ENCODE data around the gene CACNA2D2.

Gene CACNA2D2

DNA sequence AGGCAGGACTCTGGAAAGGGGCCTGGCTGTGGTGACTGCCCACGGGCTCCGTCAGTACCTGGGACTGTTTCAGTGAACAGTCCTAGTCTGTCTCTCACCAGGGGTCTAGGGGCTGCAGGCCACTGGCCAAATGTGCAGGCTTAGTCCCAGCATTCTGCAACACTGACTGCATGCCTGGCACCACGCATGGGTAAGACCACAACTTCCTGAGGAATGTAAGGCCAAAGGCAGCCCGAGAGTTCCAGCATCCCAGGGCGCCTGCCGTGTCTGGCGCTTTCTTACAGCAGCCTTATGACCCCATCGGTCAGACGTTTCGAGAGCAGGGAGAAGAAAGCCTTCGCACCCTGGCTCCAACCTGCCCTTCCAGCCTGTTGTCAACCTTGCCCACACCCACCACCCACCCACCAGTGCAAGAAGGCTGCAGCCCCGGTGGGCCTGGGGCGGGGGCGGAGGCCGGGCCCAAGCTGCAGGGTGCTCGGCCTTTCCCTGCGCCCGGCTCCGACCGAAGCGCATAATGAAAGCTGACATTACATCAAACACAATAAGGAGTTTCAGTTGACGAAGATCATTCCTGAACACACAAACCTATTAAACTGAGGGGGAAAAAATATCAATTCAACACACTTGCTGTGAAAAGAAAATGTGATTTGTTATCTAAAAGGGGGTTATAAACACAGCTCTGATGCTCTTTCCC is 114.6 kb downstream of the CACNA2D2 start:
- no peak for ATAC-seq

DNA sequence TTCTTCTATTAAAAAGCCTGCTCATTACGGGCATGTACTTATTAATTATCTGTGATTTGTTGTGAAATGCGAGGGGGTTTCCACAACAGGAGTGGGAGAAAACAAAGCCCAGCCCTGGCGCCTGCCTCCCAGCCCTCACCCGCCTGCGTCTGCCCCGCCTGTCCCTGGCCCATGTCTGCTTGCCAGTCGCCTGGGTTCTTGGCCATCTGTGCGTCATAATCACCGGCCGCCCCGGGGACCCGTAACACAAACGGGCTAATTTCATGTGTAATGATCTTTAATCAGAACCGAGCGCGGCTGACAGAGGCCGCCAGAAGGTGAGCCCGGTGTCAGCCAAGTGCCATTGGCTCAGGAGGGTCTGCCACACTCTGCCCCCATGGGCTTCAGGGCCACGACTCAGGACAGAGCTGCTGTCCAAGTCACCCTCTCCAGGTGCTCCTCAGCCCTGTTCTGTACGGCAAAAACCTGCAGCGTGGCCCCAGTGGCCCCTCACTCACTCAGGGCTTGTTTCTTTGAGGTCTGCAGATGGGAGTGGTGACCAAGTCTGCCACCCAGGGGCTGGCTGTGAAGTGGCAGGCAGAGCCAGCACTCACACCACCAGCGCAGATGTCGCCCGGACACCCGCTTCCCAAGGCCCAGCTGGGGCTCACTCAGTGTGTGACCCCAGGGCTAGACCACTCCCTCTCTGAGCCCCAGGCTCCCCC is 115.3 kb downstream of the CACNA2D2 start:
- no peak for ATAC-seq

DNA sequence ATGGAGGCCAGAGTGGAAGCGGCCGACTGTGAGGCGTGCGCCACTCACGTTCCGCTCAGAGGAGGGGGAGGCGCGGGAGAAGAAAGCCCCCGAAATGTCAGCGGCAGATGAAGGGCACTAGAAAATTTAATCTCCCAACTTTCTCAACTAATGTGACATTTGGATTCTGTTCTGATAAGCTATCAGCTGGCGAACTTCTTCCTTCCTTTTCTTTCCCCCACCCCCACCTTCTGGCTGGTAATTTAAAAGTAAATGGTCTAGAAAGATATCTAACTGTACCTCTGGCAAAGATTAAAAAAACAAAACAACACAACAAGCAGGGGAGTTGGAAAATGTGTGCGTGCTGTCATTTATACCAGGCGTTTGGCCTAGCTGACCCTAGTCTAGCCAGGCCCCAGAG is 117.7 kb downstream of the CACNA2D2 start:
- ATAC-seq = no peak

DNA sequence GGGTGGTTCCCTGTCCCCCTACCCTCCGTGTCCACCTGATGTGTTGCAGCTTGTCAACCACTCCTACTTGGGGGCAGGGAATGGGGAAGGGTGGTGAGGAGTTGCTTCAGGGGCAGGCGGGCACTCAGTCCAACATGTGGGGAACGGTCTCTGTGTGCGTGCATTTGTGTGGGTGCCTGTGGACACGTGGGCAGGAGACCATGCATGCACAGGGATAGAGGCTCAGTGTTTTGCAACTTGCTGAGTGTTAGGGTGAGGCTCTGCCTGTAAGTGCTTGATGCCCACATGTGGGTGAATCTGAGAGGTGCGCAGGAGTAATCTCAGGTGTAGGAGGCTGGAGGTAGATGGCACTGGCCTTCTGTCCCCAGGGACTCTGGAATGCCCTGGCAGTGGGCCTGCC is 119.7 kb downstream of the CACNA2D2 start:
- no peak for ATAC-seq

DNA sequence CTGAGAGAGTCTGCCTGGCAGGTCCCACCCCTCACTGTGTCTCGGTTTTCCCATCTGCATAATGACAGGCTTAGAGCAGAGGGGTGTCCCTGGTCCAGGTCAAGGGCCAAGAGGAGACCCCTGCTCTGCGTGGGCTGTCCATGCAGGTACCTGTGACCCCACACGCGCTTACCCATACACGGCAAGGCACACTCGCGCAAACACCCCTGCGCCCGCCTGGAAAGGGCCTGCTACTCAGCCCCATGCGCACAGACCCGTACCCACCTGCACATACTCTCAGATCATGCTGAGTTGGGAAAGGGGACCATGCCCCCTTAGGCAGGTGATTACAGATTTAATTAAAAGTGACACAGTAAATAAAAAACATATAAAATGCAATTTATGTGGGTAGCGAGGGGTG is 120.7 kb downstream of the CACNA2D2 start:
- no peak for ATAC-seq

DNA sequence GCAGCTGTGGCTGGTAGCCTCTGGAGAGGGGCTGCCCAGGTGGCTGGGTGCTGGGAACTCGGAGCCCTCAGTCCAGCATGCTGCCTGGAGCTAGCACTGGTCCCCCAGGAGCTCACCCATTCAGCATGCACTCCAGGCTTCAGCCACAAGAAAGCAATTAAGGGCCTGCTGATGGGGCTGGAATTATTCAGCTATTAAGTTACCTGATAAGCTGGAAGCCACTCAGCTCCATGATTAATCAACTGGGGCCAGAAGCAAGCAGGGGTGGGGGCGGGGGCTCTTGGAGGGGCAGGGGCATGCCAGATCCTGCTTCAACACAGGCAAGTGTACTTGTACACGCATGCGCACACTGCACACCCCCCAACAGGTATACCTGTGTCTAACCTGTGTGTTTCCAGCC is 122.1 kb downstream of the CACNA2D2 start:
- ATAC-seq = no peak

DNA sequence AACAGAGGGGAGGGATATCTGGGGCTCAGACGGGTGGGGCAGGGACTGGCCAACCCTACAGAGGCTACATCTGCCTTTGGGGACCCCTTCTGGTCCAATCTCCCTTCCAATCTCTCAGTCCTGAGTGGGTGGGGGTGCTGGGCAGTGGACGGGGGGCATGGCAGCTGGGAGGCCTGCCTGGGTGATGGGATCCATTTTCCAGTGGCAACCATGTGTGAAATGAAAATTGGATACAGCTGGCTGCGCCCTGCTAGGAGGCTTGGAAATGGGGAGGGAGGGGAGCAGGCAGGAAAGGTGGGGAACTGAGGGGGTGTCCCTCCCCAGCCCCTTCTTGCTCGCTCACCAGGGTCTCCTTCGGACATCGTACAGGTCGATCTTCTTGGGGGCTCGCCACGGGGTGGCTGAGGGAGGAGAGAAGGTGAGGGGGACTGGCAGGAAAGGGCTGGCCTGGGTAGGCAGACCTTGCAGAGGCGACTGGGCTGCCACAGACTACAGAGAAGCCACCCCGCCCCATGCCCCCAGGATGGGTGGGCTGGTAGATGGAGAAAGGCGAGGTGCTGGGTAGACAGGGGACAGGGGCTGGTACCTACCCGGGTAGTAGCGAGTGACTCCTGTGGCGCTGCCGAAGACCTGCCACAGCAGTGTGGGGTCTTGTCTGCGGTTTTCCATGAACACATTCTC is 122.9 kb downstream of the CACNA2D2 start:
- no peak for ATAC-seq

DNA sequence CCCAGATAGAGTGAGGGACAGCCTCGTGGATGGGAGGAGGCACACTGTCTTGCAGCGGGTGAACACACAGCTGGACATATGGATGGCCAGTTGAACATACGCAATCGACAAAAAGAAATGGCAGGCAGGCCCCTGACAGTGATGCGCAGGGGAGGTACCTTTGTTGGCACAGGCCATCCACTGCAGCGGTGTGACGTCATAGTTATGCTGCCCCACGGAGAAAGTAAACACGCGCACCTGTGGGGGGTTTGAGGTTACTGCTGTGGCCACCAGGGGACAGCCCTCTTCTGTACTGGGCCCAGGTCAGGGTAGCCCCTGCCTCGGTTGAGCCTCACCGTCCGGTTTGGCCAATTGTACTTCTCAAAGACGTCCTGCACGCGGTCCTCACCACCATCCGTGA is 124.7 kb downstream of the CACNA2D2 start:
- no peak for ATAC-seq

DNA sequence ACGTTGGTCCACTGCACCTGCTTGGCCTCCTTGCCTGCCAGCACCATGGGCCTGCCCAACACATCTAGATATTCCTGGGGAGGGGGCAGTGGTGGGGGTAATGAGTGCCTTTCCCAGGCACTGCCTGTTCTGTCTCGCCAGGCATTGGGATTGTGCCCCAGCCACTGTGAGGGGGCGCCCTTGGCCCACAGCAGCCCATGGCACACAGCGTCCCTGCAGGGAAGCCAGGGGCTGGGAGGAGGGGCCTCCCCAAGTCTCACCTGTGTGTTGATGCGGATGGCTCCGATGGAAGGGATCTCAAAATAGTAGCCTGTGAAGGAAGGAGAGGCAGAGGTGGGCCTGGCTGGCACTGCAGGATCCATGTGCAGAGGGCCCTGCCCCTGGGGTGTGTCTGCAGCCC is 125.4 kb downstream of the CACNA2D2 start:
- no peak for ATAC-seq

DNA sequence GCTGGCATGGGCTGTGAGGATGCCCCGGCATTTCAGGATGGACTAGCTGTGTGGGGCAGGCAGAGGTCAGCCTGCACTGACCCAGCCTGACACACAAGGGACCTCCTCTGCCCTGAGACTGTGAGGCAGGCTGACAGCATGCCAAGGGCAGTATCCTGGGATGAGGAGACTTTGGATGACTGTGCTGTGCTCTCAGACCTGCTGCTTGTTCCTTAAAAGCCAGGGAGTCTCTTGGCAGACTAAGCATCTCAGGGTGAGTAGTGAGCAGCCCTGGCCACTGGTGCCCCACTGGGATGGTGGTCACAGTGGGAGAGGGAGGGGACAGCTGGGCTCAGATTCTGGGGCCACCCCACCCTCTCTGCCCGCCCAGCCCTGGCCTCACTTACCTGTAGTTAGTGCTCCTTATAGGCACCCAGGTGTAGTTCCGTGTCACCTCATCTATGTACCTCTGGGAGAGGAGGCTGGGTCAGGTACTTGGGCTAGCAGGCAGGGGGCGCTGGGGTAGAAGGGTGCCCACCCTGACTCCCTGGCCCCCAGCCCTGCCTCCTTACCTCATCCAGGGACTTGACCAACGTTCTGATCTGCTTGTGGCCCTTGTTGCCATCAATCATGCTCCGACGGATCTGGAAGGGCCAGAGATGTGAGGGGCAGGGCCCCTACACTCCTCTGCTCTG is 128.0 kb downstream of the CACNA2D2 start:
- ATAC-seq = no peak

DNA sequence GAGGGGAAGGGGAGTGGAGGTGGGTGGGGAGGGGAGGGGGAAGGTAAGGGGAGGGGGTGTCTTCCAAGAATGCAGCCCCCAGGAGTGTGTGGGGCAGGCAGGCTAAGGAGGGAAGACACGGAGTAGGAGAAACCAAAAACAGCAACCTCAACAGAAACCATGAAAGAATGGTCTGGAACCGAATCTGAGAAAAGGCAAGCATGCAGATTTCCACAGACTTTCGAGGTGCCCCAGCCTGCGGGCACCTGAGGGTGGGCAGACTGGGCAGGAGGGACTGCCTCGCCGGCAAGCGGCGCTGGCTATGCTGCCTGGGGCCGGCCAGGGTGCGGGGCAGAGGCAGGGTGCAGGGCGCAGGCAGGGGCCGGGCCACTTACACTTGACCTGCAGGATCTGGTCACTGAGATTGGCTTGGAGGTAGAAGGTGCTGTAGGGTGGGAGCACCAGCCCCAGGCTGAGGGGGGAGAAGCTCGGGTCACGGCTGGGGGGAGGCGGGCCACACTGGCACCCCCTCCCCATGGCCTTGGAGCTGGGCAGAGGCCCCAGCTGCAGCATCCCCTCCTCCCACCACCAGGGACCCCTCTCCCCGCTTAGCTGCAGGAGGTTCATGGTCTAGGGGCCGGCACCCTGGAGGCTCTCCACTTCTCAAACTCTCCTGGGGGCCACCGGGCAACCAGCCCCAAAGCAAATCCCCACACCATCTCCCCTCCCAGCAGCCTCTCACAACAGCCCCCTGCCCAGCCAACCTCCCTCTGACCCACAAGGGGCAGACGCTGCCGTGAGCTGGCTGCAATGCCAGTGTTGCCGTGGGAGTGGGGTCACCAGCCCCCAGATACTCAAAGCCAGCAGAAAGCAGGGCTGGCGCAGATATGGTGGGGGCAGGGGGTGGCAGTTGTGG is 128.8 kb downstream of the CACNA2D2 start:
- no peak for ATAC-seq

DNA sequence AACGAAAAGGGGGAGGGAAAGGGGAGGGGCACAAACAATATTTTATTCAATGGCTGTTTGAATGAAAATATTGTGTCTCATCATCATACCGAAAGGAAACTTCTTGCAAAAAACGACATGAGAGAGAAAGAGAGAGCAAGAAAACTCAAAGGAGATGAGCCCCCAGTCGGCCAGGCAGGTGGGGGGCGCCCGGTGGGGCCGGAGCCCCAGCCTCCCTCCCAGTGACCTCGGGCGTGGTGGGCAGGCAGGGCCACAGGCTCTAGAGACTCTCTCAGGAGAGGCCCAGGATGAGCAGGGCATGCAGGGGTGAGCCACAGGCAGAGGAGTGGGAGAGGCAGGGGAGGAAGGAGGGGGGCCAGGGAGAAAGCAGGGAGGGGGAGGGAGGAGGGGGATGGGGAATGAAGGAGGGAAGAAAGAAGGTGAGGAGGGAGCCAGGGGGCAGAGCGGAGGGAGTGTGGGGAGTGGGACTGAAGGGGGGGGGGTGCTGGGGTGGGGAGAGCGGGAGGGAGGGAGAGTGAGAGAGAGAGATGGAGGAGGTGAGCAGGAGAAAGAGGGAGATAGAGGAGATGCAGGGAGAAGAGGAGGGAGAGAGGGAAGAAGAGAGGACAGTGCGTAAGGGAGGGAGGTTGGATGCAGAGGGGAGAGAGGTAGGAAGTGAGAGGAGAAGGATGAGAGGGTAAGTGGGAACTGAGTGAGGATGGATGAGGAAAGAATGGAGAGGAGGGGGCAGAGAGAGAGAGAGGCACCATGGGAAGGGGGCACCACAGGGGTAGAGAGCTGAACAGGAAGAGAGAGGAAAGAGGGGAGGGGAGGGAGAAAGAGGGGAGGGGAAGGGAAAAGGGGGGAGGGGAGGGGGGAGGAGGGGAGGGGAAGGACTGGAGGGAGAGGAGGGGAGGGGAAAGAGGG is 130.0 kb downstream of the CACNA2D2 start:
- no peak for ATAC-seq

DNA sequence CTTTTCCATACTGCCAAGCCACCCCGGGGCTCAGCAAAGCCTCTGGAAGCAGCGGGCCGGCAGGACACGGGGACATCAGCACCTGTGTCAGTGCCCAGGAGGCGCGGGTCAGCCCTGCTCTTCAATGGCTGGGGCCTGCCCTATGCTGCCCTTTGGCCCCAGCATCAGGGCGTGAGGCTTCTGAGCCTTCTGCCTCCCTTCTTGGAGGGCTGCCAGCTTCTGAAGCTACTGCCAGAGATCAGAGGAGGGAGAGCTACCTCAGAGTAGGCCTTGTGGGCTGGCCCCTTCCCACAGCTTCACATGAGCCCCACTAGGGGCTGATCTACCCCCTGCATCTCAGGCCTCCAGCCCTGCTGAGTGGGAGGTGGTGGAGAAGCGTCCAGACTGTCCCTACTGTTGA is 131.1 kb downstream of the CACNA2D2 start:
- ATAC-seq = no peak

DNA sequence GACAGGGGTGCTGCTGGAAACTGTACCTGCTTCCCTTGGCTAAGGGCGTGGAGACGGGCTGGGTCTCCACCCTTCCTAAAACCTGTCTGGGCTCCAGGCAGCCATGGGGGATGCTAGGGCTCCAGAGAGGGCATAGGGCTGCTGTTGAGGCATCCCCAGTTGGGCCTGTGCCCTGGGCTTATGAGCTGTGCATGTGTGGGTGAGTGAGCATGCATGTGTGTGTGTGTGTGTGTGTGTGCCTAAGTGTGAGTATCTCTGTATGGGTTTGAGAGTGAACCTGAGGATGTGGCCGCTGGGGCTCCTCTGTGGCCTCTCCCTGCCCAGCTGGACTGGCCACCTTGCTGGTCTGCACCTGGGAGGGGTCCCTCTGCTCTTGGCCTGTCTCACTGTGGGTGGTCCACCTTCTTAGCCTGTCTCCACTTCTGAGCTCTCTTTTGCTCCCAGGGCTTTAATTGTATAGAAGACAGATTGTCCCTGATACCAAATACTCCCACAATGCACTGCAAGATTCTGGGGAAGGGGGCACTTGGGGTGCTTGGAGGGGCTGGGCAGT is 132.2 kb downstream of the CACNA2D2 start:
- no peak for ATAC-seq

DNA sequence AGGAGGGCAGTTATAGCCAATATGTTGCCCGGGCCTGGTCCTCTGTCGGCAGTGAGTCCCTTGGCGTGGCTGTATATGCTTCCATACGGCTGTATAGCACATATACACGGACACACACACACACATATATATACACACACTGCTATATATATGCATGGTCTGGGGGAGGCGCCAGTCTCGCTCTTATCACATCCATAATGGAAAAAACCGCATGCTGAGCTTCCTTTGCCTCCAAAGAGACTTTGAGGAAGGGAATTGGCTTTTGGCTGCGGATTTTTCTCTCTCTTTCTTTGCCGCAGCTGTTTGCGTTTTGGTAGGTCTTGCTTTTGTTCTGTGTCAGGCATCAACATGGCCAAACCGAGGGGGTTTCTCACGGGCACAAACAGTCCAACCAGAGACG is 132.8 kb downstream of the CACNA2D2 start:
- ATAC-seq = no peak

DNA sequence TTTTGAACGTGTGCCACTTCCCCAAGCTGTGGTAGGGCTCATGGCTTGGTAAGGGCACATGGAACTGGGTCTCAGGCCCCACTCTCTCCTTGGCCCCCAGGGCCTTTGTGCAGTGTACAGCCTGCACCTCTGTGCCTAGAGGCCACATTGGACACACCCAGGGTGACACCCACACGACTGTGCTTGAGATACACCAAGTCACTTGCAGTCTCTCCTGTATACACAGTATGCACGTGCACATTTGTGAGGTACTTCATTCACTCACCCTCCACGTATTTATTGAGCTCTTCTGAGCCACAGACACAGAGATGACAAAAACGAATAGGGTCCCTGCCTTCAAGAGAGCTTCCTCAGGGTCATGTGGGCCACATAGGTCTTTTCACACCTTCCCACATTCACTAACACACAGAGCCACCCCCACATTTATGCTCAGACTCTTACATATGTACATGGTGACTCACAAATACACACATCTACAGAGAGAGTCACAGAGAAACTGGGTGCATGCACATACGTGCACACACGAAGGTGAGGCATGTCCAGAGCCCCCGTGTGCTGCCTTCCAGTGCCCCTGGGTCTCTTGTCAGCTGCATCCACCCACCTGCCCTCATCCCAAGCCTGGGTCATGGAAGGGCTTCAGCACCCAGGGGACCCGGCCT is 134.3 kb downstream of the CACNA2D2 start:
- no peak for ATAC-seq

DNA sequence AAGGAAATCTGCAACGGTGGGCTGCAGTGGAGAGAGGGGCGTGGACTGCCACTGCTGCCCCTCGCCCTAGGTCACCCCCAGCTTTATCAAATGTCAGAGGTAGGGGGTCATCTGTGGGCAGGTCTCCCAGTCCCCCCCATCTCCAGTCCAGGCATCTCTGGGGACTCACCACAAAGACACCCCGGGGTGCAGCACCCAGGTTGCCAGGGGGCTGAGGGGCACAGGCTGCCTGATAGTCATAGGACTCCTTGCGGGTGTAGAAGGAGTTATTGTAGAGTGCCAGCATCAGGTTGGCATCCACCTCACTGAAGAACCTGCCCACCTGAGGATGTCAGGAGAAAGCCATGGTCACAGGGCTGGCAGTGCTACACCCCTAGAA is 137.6 kb downstream of the CACNA2D2 start:
- no peak for ATAC-seq

DNA sequence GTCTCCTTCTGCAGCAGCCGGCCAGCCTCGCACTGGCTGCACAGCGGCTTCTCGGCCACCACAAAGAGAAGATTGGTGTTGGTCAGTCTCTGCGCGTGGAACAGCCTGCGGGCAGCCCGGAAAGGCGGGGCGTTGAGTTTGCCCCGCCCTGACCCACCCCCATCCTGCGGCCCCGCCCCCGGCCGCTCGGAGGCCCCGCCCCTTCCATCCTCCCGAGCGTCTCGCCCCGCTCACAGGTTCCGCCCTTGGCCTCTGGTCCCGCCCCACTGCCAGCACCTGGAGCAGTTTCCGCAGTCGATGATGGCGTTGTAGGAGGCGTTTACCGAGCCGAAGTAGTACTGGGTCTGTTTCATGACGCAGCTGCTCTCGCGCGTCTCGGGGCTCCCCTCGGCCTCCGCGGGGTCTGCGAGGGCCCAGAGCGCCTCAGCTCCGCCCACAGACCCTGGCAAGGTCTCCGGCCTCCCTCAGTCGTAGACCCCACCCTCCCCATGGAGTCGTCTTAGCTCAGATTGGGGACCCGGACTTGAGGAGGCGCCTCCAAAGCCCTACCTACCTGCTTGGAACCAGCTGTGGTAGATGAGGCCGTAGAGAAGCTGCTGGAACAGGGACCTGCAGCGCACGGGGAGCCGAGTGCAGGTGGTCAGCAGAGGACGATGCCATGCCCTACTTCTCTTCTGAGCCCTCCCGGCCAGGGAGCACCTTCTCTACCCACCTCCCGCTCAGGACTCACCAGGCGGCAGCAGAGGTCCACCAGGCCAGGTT is 138.2 kb downstream of the CACNA2D2 start:
- peak; percentile 97 to 98 for ATAC-seq

DNA sequence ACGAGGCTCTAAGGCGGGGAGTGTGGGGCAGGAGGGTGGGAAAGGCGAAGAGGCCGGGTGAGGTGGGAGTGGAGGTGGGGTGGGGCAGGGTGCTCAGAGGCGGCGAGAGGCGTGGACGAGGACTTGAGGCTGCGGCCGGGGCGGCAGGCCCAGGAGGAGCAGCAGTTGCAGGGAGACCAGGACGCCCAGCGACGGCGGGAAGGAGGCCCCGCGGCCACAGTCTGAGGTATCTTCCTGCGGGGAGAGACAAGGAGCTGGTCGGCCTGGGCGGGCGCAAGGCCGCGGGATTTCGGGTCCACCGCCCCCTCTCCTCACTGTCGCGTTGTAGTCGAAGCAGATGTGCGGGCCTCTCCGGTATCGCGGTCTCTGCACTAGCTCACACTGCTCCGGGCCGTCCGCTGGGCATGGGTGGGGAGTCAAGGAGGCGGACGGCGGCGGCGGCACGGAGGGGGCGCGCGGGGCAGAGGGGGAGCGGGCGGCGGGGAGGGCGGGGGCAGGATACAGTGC is 138.8 kb downstream of the CACNA2D2 start:
- peak; percentile 5 to 18 for ATAC-seq

DNA sequence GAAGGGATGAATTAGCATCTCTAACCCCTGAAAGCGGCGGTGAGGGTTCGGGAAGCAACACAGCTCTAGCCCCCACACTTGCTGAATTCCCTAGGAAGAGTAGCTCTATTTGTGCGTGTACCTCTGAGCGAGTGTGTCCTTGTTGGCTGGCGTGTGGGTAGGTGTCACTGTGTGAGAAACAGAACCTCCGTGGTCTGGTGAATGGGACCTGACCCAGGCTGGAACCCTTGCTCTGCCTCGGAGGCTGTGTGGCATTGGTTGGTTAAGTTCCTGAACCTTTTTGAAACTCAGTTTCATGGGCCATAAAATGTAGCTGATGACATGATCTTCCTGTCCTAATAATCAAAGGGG is 143.7 kb downstream of the CACNA2D2 start:
- peak; percentile 7 to 8 for ATAC-seq
